ENCODE measurements around the gene ZNF688.

ZNF688 gene

GRCh38 chr16:30585400-30586191 lies 14.1 kb upstream of the ZNF688 start, which contains the start of gene ZNF785:
Gene ZNF785 (minus strand): TSS chr16:30585697. CDS start chr16:30585611, 86 bp downstream.
- peak; percentile 84 for DNase-seq (ENCODE audit: low read depth)

GRCh38 chr16:30585022-30585399 lies 13.5 kb upstream of the ZNF688 start:
- DNase-seq (ENCODE audit: low read depth): no peak

DNA sequence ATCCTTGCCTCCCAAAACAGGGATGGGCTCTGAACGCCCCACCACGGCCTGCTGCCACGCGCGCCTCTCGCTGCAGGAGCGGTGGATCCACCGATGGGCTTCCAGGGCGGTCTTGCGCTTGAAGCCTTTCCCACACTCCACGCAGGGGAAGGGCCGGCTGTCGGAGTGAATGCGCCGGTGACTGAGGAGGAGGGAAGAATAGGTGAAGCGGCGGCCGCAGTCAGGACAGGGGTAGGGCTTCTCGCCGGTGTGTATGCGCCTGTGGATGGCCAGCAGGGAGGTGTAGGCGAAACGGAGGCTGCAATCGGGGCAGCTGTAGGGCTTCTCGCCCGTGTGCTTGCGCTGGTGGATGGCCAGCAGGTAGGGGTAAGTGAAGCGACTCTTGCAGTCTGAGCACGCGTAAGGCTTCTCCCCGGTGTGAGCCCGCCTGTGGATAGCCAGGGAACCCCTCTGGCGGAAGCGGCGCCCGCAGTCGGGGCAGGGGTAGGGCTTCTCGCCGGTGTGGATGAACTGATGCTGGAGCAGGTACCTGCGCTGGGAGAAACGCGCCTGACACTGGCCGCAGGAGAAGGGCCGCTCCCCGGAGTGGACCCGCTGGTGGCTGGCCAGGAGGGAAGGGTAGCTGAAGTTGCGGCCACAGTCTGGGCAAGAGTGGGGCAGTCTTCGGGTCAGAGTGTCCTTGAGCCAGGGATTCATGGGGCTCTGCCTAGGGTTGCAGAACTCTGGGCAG lies 11.3 kb upstream of the ZNF688 start:
- DNase-seq (ENCODE audit: low read depth): no peak

GRCh38 chr16:30581457-30581856 lies 9.9 kb upstream of the ZNF688 start:
- no peak for DNase-seq (ENCODE audit: low read depth)

DNA sequence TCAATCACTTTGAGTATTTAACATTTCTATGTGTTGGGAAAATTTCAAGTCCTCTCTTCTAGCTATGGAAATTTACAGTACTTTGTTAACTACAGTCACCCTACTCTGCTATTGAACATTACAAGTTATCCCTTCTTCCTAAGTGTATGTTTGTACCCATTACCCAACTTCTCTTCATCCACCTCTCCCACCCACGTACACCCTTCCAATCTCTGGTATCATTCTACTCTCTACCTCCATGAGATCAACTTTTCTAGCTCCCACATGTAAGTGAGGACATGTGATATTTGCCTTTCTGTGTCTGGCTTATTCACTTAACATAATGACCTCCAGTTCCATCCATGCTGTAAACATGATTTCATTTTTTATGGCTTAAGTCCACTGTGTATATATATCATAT lies 3.2 kb upstream of the ZNF688 start:
- no peak for DNase-seq (ENCODE audit: low read depth)

DNA sequence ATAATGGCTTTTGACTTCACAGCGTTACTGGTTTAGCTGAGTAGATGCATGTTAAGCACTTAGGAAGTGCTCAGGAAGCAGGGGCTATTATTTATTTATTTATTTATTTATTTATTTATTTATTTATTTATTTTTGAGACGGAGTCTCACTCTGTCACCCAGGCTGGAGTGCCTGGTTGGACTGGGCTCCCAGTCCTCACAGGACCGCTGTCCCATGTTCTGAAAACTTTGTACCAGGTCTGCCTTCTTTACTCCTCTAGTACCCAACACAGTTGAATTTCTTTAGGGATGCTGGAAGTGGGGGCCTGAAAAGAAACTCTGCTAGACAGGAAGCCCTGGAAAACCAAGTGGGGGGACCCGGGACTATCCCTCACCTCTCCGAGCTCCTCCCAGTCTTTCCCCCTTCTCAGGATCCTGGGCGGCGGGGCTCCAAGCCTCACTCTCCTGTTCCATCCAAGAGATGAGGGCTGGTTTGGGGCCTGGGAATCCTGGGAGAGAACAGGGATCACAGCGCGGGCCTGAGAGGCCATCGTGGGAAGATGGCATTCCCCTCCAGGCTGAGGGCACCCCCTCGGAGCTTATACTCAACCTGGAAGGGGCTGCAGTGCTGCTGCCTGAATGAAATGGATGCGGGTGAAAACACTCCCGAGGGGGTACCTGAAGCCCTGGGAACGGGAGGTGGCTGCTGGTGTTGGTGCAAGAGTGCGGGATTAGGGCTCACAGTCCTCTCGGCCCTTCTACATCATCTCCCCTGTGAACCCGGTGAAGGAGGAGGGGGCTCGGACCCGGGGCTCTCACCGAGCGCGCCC lies 674 bp downstream of the ZNF688 start:
- no peak for DNase-seq (ENCODE audit: low read depth)

DNA sequence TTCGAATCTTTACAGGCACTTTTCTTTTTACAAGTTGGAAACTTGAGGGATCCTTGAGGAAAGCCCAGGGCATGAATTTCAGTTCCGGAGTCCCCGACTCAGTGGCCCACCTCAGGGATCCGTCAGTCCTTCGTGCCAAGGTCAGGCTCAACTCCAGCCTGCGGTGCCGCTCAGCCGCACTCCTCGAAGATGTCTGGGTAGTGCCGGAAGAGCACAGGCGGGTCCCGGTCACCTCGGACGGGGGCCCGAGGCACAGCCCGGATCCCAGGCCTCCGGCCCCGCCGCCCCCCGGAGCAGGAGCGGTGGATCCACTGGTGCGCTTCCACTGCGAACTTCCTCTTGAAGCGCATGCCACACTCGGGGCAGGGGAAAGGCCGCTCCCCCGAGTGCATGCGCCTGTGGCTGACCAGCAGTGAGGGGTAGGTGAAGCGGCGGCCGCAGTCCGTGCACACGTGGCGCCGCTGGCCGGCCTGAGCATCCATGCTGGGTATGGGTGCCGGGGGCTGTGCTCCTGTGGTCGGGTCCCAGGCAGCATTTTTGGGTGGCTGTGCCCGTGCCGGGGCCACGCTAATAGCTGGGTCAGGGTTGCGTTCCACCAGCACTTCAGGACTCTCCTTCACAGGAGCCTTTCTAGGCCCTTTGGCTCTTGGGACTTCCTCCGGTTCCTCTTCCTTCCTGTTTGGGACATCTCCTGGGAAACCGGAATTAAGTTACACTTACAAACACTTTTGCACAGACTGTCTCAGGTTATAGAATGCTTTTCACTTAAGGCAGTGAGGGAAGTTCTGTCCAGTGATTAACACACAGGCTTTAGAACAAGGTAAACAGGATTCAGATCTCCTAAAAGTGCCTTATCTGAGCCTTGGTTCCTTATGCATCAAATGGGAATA lies 1.5 kb downstream of the ZNF688 start:
- no peak for DNase-seq (ENCODE audit: low read depth)

- no peak for DNase-seq (ENCODE audit: low read depth)
Measured at GRCh38 chr16:30569281-30569680, 2.2 kb downstream of the ZNF688 start.

DNA sequence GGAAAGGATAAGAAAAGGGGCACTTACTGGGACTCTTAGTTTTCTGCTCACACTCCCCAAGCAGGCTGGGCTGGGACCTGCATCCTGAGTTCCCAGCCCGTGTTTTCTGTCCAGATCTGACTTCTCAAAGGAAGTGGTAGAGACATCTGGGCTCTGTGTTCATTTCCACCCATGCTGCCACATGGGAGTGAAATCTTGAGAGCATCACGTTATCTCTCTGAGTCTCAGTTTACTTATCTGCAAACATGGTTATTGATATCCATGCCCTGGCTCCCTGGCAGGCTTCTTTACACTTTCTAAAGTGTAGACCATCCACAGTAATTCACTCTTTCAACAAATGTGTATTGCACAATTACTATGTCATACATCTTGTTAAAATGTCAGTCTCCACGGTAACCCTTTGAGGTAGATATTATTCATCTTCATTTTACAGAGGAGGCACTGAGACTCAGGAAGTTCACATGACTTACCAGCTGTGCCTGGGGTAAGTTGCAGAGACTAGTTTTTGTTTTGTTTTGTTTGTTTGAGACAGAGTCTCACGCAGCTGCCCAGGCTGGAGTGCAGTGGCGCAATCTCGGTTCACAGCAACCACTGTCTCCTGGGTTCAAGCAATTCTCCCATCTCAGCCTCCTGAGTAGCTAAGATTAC lies 3.4 kb downstream of the ZNF688 start:
- peak; percentile 27 for DNase-seq (ENCODE audit: low read depth)

GRCh38 chr16:30567160-30567990 lies 4.1 kb downstream of the ZNF688 start:
- DNase-seq (ENCODE audit: low read depth): peak; percentile 47

GRCh38 chr16:30566531-30566930 lies 5.0 kb downstream of the ZNF688 start:
- DNase-seq (ENCODE audit: low read depth): no peak

- DNase-seq (ENCODE audit: low read depth): no peak
Measured at GRCh38 chr16:30565984-30566383, 5.5 kb downstream of the ZNF688 start.

DNA sequence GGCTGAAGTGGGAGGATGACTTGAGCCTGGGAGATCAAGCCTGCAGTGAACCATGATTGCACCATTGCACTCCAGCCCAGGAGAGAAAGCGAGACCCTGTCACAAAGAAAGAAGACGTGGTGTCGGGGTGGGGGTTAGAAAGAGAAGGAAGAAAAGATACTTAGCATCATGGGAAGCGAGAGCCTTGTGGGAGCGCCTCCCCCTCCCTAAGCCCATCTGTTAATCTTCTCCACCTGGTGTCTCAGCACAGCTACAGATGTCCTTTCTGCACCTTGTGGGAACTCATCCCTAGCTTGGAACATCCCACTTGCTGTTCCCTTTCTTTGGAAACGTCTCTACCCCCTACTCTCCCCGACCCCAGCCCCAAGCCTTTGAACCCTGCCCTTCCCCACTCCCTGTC lies 6.0 kb downstream of the ZNF688 start:
- no peak for DNase-seq (ENCODE audit: low read depth)

DNA sequence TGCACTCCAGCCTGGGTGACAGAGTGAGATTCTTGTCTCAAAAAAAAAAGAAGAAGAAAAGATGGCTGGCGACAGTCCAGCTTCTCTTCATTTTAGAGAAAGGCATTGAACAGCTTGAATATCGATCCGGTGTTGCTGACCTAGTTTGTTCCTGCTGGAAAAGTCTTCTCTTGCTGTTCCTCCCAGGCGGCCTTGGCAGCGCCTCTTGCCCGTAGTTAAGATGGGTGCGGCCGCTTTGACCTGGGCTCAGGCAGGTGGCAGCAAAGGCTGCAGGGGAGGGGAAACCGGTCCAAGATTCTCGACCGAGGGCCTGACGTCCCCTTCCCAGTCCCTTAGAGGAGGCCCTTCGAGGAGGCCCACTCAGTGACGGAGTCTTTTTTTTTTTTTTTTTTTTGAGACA lies 9.5 kb downstream of the ZNF688 start:
- DNase-seq (ENCODE audit: low read depth): no peak

DNA sequence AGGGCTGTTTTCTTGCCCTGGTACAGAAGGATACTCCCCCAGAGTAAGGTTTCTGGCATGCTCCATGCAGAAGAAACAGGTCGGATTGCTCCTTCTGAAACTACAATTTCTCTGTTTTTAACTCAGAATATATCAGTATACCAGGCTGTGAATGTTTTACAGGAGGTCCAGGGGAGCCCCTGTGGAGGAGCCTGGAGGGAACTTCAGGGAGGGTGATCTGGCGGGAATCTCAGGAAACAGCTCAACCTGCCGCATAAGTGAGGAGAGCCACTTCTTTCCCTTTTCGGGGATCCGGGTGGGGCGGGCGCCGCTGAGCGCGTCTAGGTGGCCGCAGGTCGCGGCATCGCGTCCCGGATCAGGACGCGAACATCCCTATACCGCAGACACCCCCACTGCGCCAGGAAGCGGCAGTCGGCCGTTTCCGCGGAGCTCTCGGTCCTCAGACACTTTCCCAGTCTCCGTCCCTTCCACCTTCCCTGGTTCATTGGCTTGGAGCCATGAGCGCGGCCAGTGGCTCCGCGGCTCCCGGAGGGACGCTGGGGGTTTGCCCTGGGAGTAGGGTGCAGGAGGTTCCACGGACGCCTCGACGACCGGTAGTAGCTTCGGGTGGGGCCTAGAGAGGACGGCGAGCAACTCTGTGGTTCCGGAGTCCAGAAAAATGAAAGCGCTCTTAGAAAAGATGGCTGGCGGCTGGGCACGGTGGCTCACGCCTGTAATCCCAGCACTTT lies 10.3 kb downstream of the ZNF688 start:
- no peak for DNase-seq (ENCODE audit: low read depth)

GRCh38 chr16:30559690-30560089 lies 11.8 kb downstream of the ZNF688 start:
- no peak for DNase-seq (ENCODE audit: low read depth)

DNA sequence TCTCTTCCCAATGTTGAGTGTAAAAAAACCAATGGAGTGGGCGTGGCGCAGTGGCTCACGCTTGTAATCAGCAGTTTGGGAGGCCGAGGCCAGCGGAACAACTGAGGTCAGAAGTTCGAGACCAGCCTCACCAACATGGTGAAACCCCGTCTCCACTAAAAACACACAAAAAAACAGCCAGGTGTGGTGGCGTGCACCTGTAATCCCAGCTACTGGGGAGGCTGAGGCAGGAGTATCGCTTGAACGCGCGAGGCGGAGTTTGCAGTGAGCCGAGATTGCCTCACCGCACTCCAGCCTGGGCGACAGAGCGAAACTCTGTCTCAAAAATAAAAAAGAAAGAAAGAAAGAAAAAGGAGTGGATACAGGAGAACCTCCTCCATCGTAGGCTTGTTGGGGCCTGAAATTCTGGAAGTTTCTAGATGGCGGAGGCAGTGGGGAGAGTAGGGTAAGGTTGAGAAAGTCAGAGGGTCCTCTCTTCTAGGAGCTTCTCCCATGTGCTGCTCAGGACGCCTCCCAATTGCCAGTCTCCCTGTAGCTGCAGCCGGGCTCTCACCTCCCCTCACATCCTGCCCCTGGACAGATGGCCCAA lies 12.6 kb downstream of the ZNF688 start:
- no peak for DNase-seq (ENCODE audit: low read depth)

DNA sequence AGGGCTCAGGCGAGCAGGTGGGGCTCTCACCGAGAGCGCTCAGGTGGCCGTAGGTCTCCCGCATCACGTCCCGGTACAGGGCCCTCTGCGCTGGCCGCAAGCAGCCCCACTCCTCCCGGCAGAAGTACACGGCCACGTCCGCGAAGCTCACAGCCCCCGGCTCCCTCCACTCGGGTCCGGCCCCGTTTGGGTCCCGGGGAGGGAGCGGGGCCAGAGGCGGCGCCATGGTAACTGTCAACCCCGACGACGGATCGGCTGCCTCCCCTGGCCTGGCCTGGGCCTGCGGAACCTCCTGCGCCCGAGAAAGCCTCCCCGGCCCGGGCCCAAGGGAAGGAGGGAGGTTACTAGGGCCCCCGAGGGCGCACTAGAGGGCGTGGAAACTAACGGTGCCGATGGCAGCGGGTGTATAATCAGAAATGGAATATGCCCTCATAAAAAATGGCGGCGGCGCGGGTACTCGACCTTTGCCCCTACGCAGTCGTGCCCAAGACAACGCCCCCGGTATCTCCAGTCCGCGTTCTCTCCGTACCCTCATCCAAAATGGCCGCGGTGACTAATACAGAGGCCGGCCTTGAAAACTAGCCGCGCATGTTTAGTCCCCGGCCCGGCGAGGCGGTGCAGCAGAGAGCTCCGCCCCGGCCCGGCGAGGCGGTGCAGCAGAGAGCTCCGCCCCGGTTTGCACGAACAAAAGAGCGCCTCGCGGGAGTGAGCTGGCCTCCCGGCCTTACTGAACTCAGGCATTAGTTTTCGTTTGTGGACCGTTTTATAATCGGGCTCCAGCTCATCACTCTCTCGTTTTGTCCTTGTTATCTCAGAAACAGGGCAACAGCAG lies 13.3 kb downstream of the ZNF688 start, which contains the start of gene ZNF764:
ZNF764 (minus strand) TSS at position 418 of the 832 bp plus-strand sequence; CDS start at position 226, 192 bp downstream.
- peak; percentile 93 for DNase-seq (ENCODE audit: low read depth)
